DMS153 treated with DMSO at 0.1 percent for 48 hours (cell line): ENCODE measurements around the gene NOS1.
"Not testable (repeated sequence)": the region's sequence is repeated elsewhere in the genome, so short reads cannot be mapped to it uniquely, and the experiment has no call there.

ENCODE experiments used
- DNase-seq: peaks from one replicate; lab custom pipeline; 2025; ENCODE audit not compliant: unreplicated experiment; lab: John Stamatoyannopoulos, UW

The NOS1 gene

GRCh38 chr12:117361347-117361751 is at the start of gene NOS1:
NOS1 (minus strand) TSS chr12:117361626; CDS start chr12:117331069, 30,557 bp downstream.
- no peak for DNase-seq

GRCh38 chr12:117409286-117409685 is 47.9 kb upstream of the NOS1 start:
- no peak for DNase-seq

- DNase-seq, result peak; percentile 12
Observed at GRCh38 chr12:117408161-117408791, 46.9 kb upstream of the NOS1 start.

- no peak for DNase-seq
Observed at GRCh38 chr12:117404940-117405339, 43.5 kb upstream of the NOS1 start.

- no peak for DNase-seq
Observed at GRCh38 chr12:117404203-117404853, 42.9 kb upstream of the NOS1 start.

- no peak for DNase-seq
Observed at GRCh38 chr12:117403586-117404139, 42.2 kb upstream of the NOS1 start.

- DNase-seq, result no peak
Observed at GRCh38 chr12:117402363-117402762, 40.9 kb upstream of the NOS1 start.

GRCh38 chr12:117400912-117401311 is 39.5 kb upstream of the NOS1 start:
- no peak for DNase-seq

GRCh38 chr12:117398482-117398881 is 37.1 kb upstream of the NOS1 start:
- not testable (repeated sequence) for DNase-seq

GRCh38 chr12:117395766-117396165 is 34.3 kb upstream of the NOS1 start:
- DNase-seq, result no peak

GRCh38 chr12:117394491-117394890 is 33.1 kb upstream of the NOS1 start:
- DNase-seq, result no peak

- no peak for DNase-seq
Observed at GRCh38 chr12:117393656-117394055, 32.2 kb upstream of the NOS1 start.

- DNase-seq, result no peak
Observed at GRCh38 chr12:117390866-117391265, 29.4 kb upstream of the NOS1 start.

GRCh38 chr12:117388951-117389446 is 27.6 kb upstream of the NOS1 start:
- no peak for DNase-seq

- no peak for DNase-seq
Observed at GRCh38 chr12:117387832-117388231, 26.4 kb upstream of the NOS1 start.

GRCh38 chr12:117384735-117385134 is 23.3 kb upstream of the NOS1 start:
- DNase-seq, result no peak

GRCh38 chr12:117380083-117380482 is 18.7 kb upstream of the NOS1 start:
- DNase-seq, result no peak

GRCh38 chr12:117377758-117378157 is 16.3 kb upstream of the NOS1 start:
- DNase-seq, result peak; percentile 54

- DNase-seq, result no peak
Observed at GRCh38 chr12:117370588-117370987, 9.2 kb upstream of the NOS1 start.

GRCh38 chr12:117370000-117370399 is 8.6 kb upstream of the NOS1 start:
- DNase-seq, result not testable (repeated sequence)

- DNase-seq, result peak; percentile 60
Observed at GRCh38 chr12:117367006-117367638, 5.7 kb upstream of the NOS1 start.
